ENCODE data around the gene FTL. TPM values are rescaled to one million over a fixed set of nuclear protein-coding genes. Genes with fewer than 3 reads are reported as not detected.

The FTL gene
- total and polyA plus RNA-seq, 4 donors, result 2,880 to 22,369 (median 12,158) TPM

DNA sequence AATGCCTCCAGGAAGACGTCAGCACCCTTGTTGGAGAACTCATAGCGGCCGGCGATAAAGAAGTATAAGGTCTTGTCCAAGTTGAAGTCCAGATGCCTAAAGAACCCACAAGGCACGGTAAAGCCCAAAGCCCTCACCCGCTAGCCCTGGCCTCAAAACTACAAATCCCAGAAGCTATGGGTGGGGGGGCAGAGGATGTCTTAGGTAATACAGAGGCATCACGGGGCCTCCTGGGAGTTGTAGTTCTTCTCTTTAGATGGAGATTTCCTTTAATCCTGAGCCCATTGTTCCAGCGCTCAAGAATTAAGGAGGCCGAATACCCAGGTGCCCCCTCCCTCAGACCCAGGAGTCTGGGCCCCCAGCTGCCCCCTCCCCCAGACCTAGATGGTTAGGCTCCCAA is 17.2 kb downstream of the FTL start:
- Histone ChIP-seq H3K9me3 (ENCODE audit: control insufficient read depth in 4 of 4, insufficient read depth in 3 of 4, low read length in 3 of 4) (no peaks in the 10 kb centered on the region), H3K27me3 (ENCODE audit: control insufficient read depth in 3 of 3, insufficient read depth in 3 of 3, low read length in 2 of 3) (no peaks in the 10 kb centered on the region), H3K36me3 (ENCODE audit: control insufficient read depth in 4 of 4, insufficient read depth in 4 of 4, low read length in 4 of 4) (peaks cover 19 to 36% (median 29%) of the 10 kb centered on the region in 4 donors), H3K4me1 (ENCODE audit: control insufficient read depth in 5 of 5, insufficient read depth in 5 of 5, low read length in 5 of 5) (no peaks in the 10 kb centered on the region), H3K4me3 (no peak overlapping the region), H3K9ac (ENCODE audit: insufficient read depth in 1 of 2, low read length in 2 of 2) (no peak overlapping the region), H3K27ac (ENCODE audit: low read depth in 1 of 2, low read length in 1 of 2) (no peak overlapping the region)
- no peak for DNase-seq
- 95 to 97% methylated on average over 9 of the region's 9 CpGs for WGBS, 2 donors
- TF ChIP-seq, protein P1, sequence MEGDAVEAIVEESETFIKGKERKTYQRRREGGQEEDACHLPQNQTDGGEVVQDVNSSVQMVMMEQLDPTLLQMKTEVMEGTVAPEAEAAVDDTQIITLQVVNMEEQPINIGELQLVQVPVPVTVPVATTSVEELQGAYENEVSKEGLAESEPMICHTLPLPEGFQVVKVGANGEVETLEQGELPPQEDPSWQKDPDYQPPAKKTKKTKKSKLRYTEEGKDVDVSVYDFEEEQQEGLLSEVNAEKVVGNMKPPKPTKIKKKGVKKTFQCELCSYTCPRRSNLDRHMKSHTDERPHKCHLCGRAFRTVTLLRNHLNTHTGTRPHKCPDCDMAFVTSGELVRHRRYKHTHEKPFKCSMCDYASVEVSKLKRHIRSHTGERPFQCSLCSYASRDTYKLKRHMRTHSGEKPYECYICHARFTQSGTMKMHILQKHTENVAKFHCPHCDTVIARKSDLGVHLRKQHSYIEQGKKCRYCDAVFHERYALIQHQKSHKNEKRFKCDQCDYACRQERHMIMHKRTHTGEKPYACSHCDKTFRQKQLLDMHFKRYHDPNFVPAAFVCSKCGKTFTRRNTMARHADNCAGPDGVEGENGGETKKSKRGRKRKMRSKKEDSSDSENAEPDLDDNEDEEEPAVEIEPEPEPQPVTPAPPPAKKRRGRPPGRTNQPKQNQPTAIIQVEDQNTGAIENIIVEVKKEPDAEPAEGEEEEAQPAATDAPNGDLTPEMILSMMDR (IDR thresholded peaks at IDR 0.05; ENCODE audit: control extremely low read depth, extremely low read depth), result no peak
- ATAC-seq (ENCODE audit: insufficient read depth, low FRiP score), result no peak

- H3K4me3 ChIP-seq, result no peak overlapping the region
- WGBS, 2 donors, result 95 to 96% methylated on average over 13 of the region's 13 CpGs
- no peak overlapping the region for H3K27ac ChIP-seq (ENCODE audit: low read depth in 1 of 2, low read length in 1 of 2)
- H3K9ac ChIP-seq (ENCODE audit: insufficient read depth in 1 of 2, low read length in 2 of 2), result no peak overlapping the region
- TF ChIP-seq, protein P1 (IDR thresholded peaks at IDR 0.05; ENCODE audit: control extremely low read depth, extremely low read depth), result no peak
- H3K4me1 ChIP-seq (ENCODE audit: control insufficient read depth in 5 of 5, insufficient read depth in 5 of 5, low read length in 5 of 5), result peaks cover 0 to 6% (median 0%) of the 10 kb centered on the region in 5 donors
- DNase-seq (no peak), ATAC-seq (ENCODE audit: insufficient read depth, low FRiP score) (no peak)
- no peaks in the 10 kb centered on the region for H3K27me3 ChIP-seq (ENCODE audit: control insufficient read depth in 3 of 3, insufficient read depth in 3 of 3, low read length in 2 of 3)
- peaks cover 19 to 44% (median 27%) of the 10 kb centered on the region in 4 donors for H3K36me3 ChIP-seq (ENCODE audit: control insufficient read depth in 4 of 4, insufficient read depth in 4 of 4, low read length in 4 of 4)
- no peaks in the 10 kb centered on the region for H3K9me3 ChIP-seq (ENCODE audit: control insufficient read depth in 4 of 4, insufficient read depth in 3 of 4, low read length in 3 of 4)
Observed at GRCh38 chr19:48985711-48986110, 20.6 kb downstream of the FTL start.

DNA sequence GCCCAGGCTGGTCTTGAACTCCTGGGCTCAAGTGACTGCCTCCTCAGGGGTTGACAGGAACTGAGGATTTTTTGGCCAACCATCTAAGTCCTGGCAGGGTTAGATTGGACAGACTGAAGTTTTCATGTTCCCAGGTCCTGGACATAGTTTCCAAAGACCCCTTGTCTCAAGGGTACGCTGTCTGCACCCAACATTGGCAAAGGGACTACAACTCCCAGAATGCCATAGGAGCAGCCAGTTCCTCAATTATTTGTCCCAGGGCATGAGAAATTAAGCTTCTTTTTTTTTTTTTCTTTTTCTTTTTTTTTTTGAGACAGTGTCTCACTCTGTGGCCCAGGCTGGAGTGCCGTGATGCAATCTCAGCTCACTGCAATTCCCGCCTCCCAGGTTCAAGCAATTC is 21.1 kb downstream of the FTL start:
- H3K27me3 ChIP-seq (ENCODE audit: control insufficient read depth in 3 of 3, insufficient read depth in 3 of 3, low read length in 2 of 3), result no peaks in the 10 kb centered on the region
- 78 to 95% methylated on average over 3 of the region's 3 CpGs for WGBS, 2 donors
- H3K27ac ChIP-seq (ENCODE audit: low read depth in 1 of 2, low read length in 1 of 2), result no peak overlapping the region
- TF ChIP-seq, protein P1 (IDR thresholded peaks at IDR 0.05; ENCODE audit: control extremely low read depth, extremely low read depth), result no peak
- ATAC-seq (ENCODE audit: insufficient read depth, low FRiP score) (no peak), DNase-seq (no peak)
- H3K4me3 ChIP-seq, result no peak overlapping the region
- H3K36me3 ChIP-seq (ENCODE audit: control insufficient read depth in 4 of 4, insufficient read depth in 4 of 4, low read length in 4 of 4), result peaks cover 19 to 45% (median 28%) of the 10 kb centered on the region in 4 donors
- no peaks in the 10 kb centered on the region for H3K9me3 ChIP-seq (ENCODE audit: control insufficient read depth in 4 of 4, insufficient read depth in 3 of 4, low read length in 3 of 4)
- H3K4me1 ChIP-seq (ENCODE audit: control insufficient read depth in 5 of 5, insufficient read depth in 5 of 5, low read length in 5 of 5), result peaks cover 0 to 6% (median 3%) of the 10 kb centered on the region in 5 donors
- H3K9ac ChIP-seq (ENCODE audit: insufficient read depth in 1 of 2, low read length in 2 of 2), result no peak overlapping the region

- TF ChIP-seq, protein P1 (IDR thresholded peaks at IDR 0.05; ENCODE audit: control extremely low read depth, extremely low read depth), result no peak
- ATAC-seq (ENCODE audit: insufficient read depth, low FRiP score) (no peak), DNase-seq (no peak)
- Histone ChIP-seq H3K4me1 (ENCODE audit: control insufficient read depth in 5 of 5, insufficient read depth in 5 of 5, low read length in 5 of 5) (peaks cover 0 to 11% (median 9%) of the 10 kb centered on the region in 5 donors), H3K27ac (ENCODE audit: low read depth in 1 of 2, low read length in 1 of 2) (no peak overlapping the region), H3K27me3 (ENCODE audit: control insufficient read depth in 3 of 3, insufficient read depth in 3 of 3, low read length in 2 of 3) (no peaks in the 10 kb centered on the region), H3K4me3 (no peak overlapping the region), H3K9ac (ENCODE audit: insufficient read depth in 1 of 2, low read length in 2 of 2) (no peak overlapping the region), H3K9me3 (ENCODE audit: control insufficient read depth in 4 of 4, insufficient read depth in 3 of 4, low read length in 3 of 4) (no peaks in the 10 kb centered on the region), H3K36me3 (ENCODE audit: control insufficient read depth in 4 of 4, insufficient read depth in 4 of 4, low read length in 4 of 4) (peaks cover 19 to 43% (median 26%) of the 10 kb centered on the region in 4 donors)
- WGBS, 2 donors, result 88 to 92% methylated on average over 7 of the region's 7 CpGs
Observed at GRCh38 chr19:48987323-48987722, 22.2 kb downstream of the FTL start.

Measured in lung (tissue), 12 donors.